PFSK-1 (cell line): ENCODE results near the gene PKP2.

Source experiments
- FOXP2 ChIP-seq: optimal IDR thresholded peaks from 2 replicates; pipeline ENCODE3; 2011; ENCODE audit warnings: borderline replicate concordance, control low read depth, inconsistent platforms; ENCODE audit not compliant: insufficient read depth; ENCODE audit errors: extremely low read length, extremely low read depth
- POLR2AphosphoS5 ChIP-seq: IDR thresholded peaks from 2 replicates; pipeline ENCODE4 v1.6.1; 2012; ENCODE audit warnings: low read depth, mild to moderate bottlenecking, control low read depth, low read length, moderate library complexity
- REST ChIP-seq, 2 experiments: IDR thresholded peaks; 2 replicates each; pipeline versions ENCODE4 v1.6.1 to v1.8.0; 2011 to 2012; ENCODE audit warnings: low read depth in 2 of 2, low read length in 2 of 2, control low read depth in 1 of 2, inconsistent platforms in 1 of 2, mild to moderate bottlenecking in 1 of 2, moderate library complexity in 1 of 2; ENCODE audit not compliant: insufficient read depth in 1 of 2
- SIN3A ChIP-seq: IDR thresholded peaks from 2 replicates; pipeline ENCODE4 v1.6.1; 2012; ENCODE audit warnings: mild to moderate bottlenecking, low read length, moderate library complexity, borderline replicate concordance; ENCODE audit not compliant: insufficient read depth
- TAF1 ChIP-seq: IDR thresholded peaks from 2 replicates; pipeline ENCODE4 v1.6.1; 2012; ENCODE audit warnings: low read length, control low read depth, borderline replicate concordance; ENCODE audit not compliant: insufficient read depth

The PKP2 gene

GRCh38 chr12:32809196-32809595 lies 87.4 kb downstream of the PKP2 start:
- TF ChIP-seq FOXP2 (no peak), POLR2AphosphoS5 (no peak), REST (IDR thresholded peaks at IDR 0.05; ENCODE audit: insufficient read depth in 1 of 2, low read depth in 2 of 2, low read length in 2 of 2) (no peak), SIN3A (no peak), TAF1 (no peak)

DNA sequence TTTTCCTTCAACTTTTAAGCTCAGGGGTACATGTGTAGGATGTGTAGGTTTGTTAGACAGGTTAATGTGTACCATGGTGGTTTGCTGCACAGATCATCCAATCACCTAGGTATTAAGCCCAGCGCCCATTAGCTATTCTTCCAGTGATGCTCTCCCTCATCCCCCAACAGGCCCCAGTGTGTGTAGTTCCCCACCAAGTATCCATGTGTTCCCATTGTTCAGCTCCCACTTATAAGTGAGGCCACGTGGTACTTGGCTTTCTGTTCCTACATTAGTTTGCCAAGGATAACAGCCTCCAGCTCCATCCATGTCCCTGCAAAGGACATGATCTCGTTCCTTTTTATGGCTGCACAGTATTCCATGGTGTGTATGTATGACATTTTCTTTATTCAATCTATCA lies 92.3 kb downstream of the PKP2 start:
- TF ChIP-seq FOXP2, result no peak
- TF ChIP-seq TAF1, result no peak
- TF ChIP-seq REST (IDR thresholded peaks at IDR 0.05; ENCODE audit: insufficient read depth in 1 of 2, low read depth in 2 of 2, low read length in 2 of 2), result no peak
- TF ChIP-seq SIN3A, result no peak
- TF ChIP-seq POLR2AphosphoS5, result no peak

GRCh38 chr12:32801269-32801980 lies 95.2 kb downstream of the PKP2 start:
- TF ChIP-seq FOXP2 (no peak), POLR2AphosphoS5 (no peak), TAF1 (no peak), SIN3A (no peak), REST (IDR thresholded peaks at IDR 0.05; ENCODE audit: insufficient read depth in 1 of 2, low read depth in 2 of 2, low read length in 2 of 2) (no peak)

DNA sequence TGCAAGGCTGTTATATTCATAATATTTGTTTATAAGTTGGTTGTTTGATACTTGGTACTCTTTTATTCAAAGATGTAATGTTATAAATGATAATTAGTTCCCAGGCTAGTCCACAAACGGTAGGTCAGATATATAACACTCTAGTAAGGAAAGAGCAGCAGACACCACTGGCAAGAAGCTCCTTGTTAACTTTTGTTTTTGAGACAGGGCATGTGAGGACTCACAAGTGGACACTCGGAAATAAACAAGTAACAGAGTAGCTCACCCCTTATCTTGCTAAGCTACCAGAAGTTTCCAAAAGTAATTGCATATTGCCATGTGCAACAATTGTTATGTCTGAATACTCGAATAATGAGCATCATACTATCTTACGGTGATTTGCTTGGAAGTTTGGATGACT lies 102.3 kb downstream of the PKP2 start:
- TF ChIP-seq FOXP2 (no peak), REST (IDR thresholded peaks at IDR 0.05; ENCODE audit: insufficient read depth in 1 of 2, low read depth in 2 of 2, low read length in 2 of 2) (no peak), POLR2AphosphoS5 (no peak), SIN3A (no peak), TAF1 (no peak)

GRCh38 chr12:32789916-32790315 lies 106.7 kb downstream of the PKP2 start:
- TF ChIP-seq TAF1 (no peak), SIN3A (no peak), POLR2AphosphoS5 (no peak), REST (IDR thresholded peaks at IDR 0.05; ENCODE audit: insufficient read depth in 1 of 2, low read depth in 2 of 2, low read length in 2 of 2) (no peak), FOXP2 (no peak)
